SHP77 (cell line): ENCODE measurements around the gene IGFBP4.
"Not testable (repeated sequence)": the region's sequence is repeated elsewhere in the genome, so short reads cannot be mapped to it uniquely, and the experiment has no call there.

ENCODE experiments used
- DNase-seq, 2 experiments: peaks; one replicate each; lab custom pipeline; 2025; lab: John Stamatoyannopoulos, UW

Gene IGFBP4

DNA sequence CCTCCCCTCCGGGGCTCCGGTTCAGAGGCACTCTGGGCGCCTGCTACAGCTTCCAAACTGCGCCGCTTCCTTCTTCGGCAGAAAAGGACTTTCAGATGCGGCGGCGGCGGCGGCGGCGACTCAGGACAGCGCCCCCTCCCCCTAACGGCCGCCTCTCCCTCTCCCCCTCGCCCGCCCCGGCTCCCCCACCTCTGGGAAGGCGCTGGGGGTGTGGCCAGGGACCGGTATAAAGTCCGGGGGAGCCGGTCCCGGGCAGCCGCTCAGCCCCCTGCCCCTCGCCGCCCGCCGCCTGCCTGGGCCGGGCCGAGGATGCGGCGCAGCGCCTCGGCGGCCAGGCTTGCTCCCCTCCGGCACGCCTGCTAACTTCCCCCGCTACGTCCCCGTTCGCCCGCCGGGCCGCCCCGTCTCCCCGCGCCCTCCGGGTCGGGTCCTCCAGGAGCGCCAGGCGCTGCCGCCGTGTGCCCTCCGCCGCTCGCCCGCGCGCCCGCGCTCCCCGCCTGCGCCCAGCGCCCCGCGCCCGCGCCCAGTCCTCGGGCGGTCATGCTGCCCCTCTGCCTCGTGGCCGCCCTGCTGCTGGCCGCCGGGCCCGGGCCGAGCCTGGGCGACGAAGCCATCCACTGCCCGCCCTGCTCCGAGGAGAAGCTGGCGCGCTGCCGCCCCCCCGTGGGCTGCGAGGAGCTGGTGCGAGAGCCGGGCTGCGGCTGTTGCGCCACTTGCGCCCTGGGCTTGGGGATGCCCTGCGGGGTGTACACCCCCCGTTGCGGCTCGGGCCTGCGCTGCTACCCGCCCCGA, at the start of gene IGFBP4:
TSS of gene IGFBP4 (plus strand) at position 255 of the 792 bp plus-strand sequence. CDS start at position 541, 286 bp downstream.
- peak; percentile 24 to 59 for DNase-seq

DNA sequence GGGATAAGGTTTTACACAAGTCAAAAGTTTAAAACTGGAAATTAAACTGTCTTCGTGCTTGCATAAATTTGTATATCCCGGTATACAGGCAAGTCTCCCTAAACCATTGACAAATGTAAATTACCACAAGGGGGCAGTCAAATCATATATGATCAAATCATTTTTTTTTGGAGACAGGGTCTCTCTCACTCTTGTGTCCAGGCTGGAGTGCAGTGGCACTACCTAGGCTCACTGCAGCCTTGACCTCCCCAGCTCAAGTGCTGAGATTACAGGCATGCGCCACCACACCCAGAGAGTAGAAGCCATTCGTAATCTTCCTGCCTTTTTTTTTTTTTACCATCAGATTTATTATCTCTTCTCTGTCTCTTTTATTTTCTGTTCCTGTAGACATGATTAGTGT, 44.1 kb upstream of the IGFBP4 start:
- peak; percentile 12 to 45 for DNase-seq

- no peak for DNase-seq
Observed at GRCh38 chr17:40402668-40403067, 40.6 kb upstream of the IGFBP4 start.

- DNase-seq: no peak
Observed at GRCh38 chr17:40404003-40404402, 39.2 kb upstream of the IGFBP4 start.

DNA sequence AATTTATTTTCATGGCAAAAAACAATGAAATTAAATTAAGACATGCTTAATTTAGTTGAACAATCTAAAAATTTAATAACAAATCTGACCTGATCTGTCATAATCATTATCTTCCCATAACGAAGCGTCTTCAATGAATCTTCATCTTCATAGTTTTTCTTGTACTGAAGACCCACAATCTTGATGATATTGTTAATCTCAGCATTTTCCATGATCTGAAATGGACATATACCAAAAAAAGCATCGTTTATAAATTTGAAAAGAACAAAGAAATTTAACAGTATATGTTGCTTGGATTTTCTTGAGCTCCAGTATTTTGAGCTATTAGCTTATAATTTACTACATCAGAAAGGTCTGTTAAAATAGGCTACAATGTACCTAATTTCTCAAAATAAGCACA, 35.8 kb upstream of the IGFBP4 start:
- DNase-seq: no peak

DNA sequence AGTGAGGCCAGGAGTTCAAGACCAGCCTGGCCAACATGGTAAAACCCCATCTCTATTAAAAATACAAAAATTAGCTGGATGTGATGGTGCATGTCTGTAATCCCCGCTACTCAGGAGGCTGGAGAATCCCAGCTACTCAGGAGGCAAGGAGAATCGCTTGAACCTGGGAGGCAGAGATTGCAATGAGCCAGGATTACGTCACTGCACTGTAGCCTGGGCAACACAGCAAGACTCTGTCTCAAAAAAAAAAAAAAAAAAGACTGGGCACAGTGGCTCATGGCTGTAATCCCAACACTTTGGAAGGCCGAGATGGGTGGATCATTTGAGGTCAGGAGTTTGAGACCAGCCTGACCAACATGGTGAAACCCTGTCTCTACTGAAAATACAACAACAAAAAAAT, 33.7 kb upstream of the IGFBP4 start:
- not testable (repeated sequence) for DNase-seq

GRCh38 chr17:40410082-40410481, 33.2 kb upstream of the IGFBP4 start:
- DNase-seq: no peak

DNA sequence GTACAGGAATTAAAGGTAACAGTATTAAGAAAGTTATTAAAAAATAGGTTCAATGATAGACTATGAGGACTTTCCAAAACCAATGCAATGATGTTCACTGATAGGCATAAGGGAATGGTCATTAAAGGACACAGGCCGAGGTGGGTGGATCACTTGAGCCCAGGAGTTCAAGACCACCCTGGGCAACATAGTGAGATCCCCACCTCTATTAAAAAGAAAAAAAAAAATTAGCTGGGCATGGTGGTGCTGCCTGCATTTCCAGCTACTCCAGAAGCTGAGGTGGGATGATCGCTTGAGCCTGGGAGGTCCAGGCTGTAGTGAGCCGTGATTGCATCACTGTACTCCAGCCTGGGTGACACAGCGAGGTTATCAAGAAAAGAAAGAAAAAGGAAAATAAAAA, 31.4 kb upstream of the IGFBP4 start:
- no peak for DNase-seq

- DNase-seq: no peak
Observed at GRCh38 chr17:40412880-40413279, 30.4 kb upstream of the IGFBP4 start.

DNA sequence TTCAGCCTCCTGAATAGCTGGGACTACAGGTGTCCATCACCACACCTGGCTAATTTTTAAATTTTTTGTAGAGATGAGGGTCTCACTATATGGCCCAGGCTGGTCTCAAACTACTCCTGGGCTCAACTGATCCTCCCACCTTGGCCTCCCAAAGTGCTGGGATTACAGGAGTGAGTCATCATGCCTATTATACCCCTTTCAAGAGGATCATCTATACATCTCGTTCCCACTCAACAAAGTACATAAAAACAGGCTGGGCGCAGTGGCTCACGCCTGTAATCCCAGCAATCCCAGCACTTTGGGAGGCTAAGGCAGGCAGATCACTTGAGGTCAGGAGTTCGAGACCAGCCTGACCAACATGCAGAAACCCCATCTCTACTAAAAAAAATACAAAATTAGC, 28.9 kb upstream of the IGFBP4 start:
- DNase-seq: not testable (repeated sequence)

- no peak for DNase-seq
Observed at GRCh38 chr17:40415390-40415789, 27.9 kb upstream of the IGFBP4 start.

- no peak for DNase-seq
Observed at GRCh38 chr17:40416671-40417070, 26.6 kb upstream of the IGFBP4 start.

- DNase-seq: peak; percentile 20 to 23
Observed at GRCh38 chr17:40417258-40417608, 26.0 kb upstream of the IGFBP4 start.

DNA sequence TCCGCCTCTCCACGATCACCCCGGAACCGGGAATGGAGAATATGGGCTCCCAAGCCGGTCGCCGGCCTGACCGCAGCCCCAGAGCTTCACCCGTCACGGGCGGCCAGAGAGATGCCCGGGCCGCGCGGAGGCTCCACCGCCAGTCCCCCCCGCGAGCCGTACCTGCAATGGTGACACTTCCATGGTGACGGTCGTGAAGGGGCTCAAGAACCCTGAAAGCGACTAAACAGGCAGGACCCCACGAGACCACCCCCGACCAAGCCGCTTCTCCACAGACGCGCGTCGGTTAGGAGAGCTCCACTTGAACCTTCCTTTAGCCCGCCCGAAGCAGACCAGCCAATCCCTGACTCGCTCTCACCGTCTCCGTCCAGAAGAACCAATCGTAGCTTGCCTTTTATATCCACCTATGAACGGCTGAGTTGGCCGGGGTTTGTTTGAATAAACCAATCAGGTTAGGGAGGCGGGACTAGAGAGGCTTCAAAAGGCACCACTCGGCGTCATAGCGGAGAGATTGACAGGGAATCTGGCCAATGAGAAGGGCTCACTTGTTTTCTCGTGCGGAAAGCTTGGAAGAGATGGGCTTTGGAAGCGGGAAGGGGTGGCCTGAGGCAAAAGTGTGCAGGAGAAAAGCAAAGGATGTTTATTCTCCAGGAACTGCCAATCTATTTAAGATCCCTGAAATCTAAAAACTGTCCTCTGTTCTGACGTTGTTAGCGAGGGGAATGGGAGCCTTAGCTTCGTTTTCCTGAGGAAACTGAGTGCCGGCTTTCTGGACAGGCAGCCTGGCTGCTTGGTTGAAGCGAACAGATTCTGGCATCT, 25.4 kb upstream of the IGFBP4 start, which contains the start of gene TOP2A:
TSS of gene TOP2A (minus strand) at position 288 of the 819 bp plus-strand sequence. CDS start at position 183, 105 bp downstream.
- DNase-seq: peak; percentile 99 to 100

DNA sequence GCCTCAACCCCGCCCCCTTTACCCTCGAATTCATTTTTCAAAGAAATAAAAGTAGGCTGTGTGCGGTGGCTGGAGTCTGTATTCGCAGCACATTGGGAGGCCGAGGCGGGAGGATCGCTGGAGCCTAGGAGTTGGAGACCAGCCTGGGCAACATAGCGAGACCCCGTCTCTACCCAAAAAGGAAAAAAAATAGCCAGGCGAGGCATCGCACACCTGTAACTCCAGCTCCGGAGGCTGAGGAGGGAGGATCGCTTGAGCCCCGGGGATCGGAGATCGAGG, 24.9 kb upstream of the IGFBP4 start:
- no peak for DNase-seq

GRCh38 chr17:40419559-40420331, 23.5 kb upstream of the IGFBP4 start:
- peak in 1 of 2 experiments; percentile 23 for DNase-seq

DNA sequence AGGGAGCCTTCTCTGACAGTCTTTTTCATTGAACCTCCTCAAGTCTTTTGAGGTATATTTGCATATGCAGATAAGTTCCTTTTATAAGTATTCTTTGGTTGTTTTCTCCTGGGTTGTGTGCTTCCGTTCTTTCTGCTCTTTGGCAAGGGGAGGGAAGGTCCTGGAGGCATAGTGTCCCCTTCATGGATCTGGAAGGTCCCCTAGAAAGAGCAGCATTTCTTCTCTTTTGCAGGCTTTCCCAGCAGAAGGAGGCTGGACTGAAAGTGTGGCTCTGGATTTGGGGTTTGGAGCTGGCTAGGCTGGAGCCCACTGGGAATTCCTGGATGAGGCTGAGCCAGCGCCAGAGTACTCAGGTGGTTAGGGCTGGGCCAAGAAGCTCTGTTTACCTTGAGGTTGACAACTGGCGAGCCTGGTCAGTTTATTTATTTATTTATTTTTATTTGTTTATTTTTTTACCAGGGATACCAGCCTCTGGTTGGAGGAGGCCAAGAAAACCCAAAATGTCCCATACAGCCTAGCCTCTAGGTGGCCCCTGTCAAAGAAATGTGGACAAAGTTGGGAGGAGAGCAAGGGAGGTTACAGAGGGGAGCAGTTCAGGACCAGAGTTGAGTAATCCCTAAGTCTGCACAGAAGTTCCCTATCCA, 20.1 kb upstream of the IGFBP4 start:
- no peak for DNase-seq

- no peak for DNase-seq
Observed at GRCh38 chr17:40425741-40426140, 17.5 kb upstream of the IGFBP4 start.

DNA sequence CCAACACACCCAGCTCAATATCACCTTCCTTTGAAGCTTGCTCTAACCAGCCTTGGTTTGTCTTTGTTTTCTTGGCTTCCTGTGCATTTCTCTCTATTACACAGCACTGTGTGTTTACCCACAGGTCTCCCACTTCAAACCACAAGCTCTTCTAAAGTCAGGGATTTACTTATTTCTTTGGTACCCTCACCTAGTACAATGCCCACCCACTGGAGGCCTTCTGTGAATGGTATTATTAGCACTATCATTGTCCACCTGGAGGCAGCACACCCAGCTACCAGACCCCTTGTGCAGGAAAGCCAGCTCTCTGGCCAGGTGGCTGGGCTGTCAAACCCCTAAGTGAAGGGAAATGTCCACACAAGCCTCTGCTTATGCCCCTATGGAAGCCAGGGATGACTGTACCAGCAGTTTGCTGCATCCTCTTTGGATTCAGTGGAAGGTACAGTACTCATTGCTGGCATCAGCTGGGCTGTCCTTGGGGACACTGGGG, 16.2 kb upstream of the IGFBP4 start:
- no peak for DNase-seq

- no peak for DNase-seq
Observed at GRCh38 chr17:40430272-40431230, 12.7 kb upstream of the IGFBP4 start.

DNA sequence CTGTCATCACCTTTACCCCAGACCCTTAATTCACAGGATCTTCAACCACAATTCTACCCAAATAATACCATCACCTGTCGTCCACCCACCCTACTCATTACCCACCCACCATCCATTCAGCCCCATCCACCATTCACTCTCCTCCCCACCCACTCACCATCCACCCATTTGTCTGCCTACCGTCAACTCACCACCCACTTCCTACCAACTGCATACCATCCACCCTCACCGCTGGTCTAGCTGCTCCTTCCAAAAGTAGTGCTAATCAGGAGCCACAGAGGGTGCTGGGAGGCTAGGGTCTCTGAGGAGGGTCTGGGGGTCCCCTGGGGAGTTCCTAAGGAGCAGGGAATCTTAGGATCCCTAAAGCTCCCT, 12.0 kb upstream of the IGFBP4 start:
- no peak for DNase-seq
